GM12891 (cell line): Measurements from ENCODE around the gene PPDPF.

ENCODE experiments used
- PAX5 ChIP-seq: IDR thresholded peaks from 2 replicates; pipeline ENCODE4 v1.6.1; 2011; ENCODE audit warnings: low read length, moderate library complexity, mild to moderate bottlenecking; ENCODE audit not compliant: insufficient read depth, severe bottlenecking
- POLR2A ChIP-seq: IDR thresholded peaks from 2 replicates; pipeline ENCODE4 v1.6.1; 2011; ENCODE audit warnings: low read depth, low read length, control low read depth
- POLR2AphosphoS5 ChIP-seq: IDR thresholded peaks from 2 replicates; pipeline ENCODE4 v1.6.1; 2011; ENCODE audit warnings: low read depth, low read length, control low read depth
- POU2F2 ChIP-seq: IDR thresholded peaks from 2 replicates; pipeline ENCODE4 v1.6.1; 2011; ENCODE audit warnings: low read depth, mild to moderate bottlenecking, control low read depth, low read length, moderate library complexity
- SPI1 ChIP-seq: IDR thresholded peaks from 2 replicates; pipeline ENCODE4 v1.6.1; 2011; ENCODE audit warnings: low read depth, low read length, control low read depth
- TAF1 ChIP-seq: IDR thresholded peaks from 2 replicates; pipeline ENCODE4 v1.6.1; 2011; ENCODE audit warnings: low read depth, low read length, control low read depth

GRCh38 chr20:63486300-63486855 is 34.2 kb upstream of the PPDPF start:
- TF ChIP-seq POLR2AphosphoS5, result no peak
- TF ChIP-seq POLR2A, result no peak
- TF ChIP-seq TAF1, result no peak
- TF ChIP-seq SPI1, result no peak
- no peak for TF ChIP-seq POU2F2
- TF ChIP-seq PAX5, result no peak
